Measurements from ENCODE around the gene TAAR5.

DNA sequence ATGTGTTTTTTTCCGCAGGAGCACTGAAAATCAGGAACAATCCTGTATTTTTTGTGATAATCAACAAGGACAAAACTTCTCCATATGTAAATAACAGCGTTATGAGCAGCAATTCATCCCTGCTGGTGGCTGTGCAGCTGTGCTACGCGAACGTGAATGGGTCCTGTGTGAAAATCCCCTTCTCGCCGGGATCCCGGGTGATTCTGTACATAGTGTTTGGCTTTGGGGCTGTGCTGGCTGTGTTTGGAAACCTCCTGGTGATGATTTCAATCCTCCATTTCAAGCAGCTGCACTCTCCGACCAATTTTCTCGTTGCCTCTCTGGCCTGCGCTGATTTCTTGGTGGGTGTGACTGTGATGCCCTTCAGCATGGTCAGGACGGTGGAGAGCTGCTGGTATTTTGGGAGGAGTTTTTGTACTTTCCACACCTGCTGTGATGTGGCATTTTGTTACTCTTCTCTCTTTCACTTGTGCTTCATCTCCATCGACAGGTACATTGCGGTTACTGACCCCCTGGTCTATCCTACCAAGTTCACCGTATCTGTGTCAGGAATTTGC, 19.2 kb downstream of the TAAR5 start, which contains the start of gene TAAR6:
- TF ChIP-seq TAF1 (IDR thresholded peaks at IDR 0.05; ENCODE audit: low read depth) (no peak), CREB1 (IDR thresholded peaks at IDR 0.05; ENCODE audit: low read depth) (no peak), FOXM1 (IDR thresholded peaks at IDR 0.05; ENCODE audit: borderline replicate concordance, low read depth) (no peak), EP300 (IDR thresholded peaks at IDR 0.05; ENCODE audit: borderline replicate concordance) (no peak), YY1 (IDR thresholded peaks at IDR 0.05; ENCODE audit: low read depth) (no peak), EGR1 (IDR thresholded peaks at IDR 0.05) (no peak), RAD21 (IDR thresholded peaks at IDR 0.05; ENCODE audit: low read depth) (no peak), NFIC (IDR thresholded peaks at IDR 0.05) (no peak), TEAD4 (IDR thresholded peaks at IDR 0.05) (no peak)
- TF ChIP-seq, protein P1, sequence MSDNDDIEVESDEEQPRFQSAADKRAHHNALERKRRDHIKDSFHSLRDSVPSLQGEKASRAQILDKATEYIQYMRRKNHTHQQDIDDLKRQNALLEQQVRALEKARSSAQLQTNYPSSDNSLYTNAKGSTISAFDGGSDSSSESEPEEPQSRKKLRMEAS (IDR thresholded peaks at IDR 0.05): no peak
- TF ChIP-seq, protein P2, sequence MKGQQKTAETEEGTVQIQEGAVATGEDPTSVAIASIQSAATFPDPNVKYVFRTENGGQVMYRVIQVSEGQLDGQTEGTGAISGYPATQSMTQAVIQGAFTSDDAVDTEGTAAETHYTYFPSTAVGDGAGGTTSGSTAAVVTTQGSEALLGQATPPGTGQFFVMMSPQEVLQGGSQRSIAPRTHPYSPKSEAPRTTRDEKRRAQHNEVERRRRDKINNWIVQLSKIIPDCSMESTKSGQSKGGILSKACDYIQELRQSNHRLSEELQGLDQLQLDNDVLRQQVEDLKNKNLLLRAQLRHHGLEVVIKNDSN (IDR thresholded peaks at IDR 0.05): no peak

Measured in Ishikawa (cell line).